ENCODE results near the gene CALY.
"Not testable (repeated sequence)": the region's sequence is repeated elsewhere in the genome, so short reads cannot be mapped to it uniquely, and the experiment has no call there.

CALY gene

DNA sequence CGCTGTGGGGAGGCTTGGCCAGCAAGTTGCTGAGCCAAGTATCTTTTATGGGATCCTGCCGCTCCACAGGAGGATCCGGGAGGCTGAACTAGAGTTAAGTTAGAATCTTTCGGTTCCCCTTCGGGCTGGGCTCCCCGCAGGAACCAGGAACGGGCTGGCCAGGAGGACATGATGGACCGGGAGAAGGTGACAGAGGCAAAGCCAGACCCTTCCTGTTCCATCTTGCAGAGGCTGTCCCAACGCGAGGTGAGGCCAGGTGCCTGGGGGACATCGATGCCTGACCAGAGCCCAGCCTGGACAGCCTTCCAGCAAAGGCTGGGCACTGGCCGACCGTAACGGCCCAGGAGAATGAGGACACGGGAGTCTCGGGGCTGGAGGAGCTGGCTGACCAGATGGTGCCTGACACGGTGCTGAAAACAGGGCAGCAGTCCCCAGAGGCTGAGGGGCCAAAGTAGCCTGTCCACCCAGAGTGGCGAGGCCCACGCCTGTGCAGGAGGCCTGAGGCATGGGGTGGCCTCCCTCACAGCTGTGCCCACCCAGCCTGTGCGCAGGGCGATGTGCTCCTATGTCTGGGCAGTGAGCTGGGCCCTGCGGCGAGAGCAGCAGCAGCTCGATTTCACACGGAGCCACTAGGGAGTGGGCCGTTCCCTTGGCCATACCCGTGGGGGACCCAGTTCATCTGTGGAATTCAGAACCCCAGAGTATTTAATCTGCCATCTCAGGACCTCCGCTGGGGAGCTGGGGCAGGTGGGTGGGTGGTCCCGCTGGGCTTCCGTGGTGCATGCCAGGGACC lies 40.5 kb upstream of the CALY start:
- Histone ChIP-seq H3K36me3 (ENCODE audit: insufficient read depth, low read length) (no peaks in the 10 kb centered on the region), H3K4me3 (ENCODE audit: low read depth, low read length) (no peak overlapping the region), H3K27me3 (ENCODE audit: insufficient read depth, low read length) (no peaks in the 10 kb centered on the region), H3K4me1 (ENCODE audit: control insufficient read depth, insufficient read depth, low read length, unreplicated experiment) (peaks cover 4% of the 10 kb centered on the region), H3K79me2 (ENCODE audit: control insufficient read depth, insufficient read depth, low read length, unreplicated experiment) (peaks cover 3% of the 10 kb centered on the region), H3K27ac (ENCODE audit: low read depth, low read length) (no peak overlapping the region), H2AFZ (ENCODE audit: low read length, unreplicated experiment) (no peak overlapping the region)

DNA sequence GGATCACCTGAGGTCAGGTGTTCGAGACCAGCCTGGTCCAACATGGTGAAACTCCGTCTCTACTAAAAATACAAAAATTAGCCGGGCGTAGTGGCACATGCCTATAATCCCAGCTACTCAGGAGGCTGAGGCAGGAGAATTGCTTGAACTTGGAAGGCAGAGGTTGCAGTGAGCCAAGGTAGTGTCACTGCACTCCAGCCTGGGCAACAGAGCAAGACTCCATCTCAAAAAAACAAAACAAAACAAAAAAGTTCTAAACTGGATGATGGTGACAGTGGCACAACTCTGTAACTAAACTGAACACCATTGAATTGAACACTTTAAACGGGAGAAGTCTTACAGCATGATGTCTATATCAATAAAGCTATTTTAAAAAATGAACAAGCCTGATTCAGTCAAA lies 39.5 kb upstream of the CALY start:
- H3K36me3 ChIP-seq (ENCODE audit: insufficient read depth, low read length); H3K4me3 ChIP-seq (ENCODE audit: low read depth, low read length); H3K27me3 ChIP-seq (ENCODE audit: insufficient read depth, low read length); H2AFZ ChIP-seq (ENCODE audit: low read length, unreplicated experiment); H3K27ac ChIP-seq (ENCODE audit: low read depth, low read length); H3K79me2 ChIP-seq (ENCODE audit: control insufficient read depth, insufficient read depth, low read length, unreplicated experiment); H3K4me1 ChIP-seq (ENCODE audit: control insufficient read depth, insufficient read depth, low read length, unreplicated experiment): not testable (repeated sequence)

DNA sequence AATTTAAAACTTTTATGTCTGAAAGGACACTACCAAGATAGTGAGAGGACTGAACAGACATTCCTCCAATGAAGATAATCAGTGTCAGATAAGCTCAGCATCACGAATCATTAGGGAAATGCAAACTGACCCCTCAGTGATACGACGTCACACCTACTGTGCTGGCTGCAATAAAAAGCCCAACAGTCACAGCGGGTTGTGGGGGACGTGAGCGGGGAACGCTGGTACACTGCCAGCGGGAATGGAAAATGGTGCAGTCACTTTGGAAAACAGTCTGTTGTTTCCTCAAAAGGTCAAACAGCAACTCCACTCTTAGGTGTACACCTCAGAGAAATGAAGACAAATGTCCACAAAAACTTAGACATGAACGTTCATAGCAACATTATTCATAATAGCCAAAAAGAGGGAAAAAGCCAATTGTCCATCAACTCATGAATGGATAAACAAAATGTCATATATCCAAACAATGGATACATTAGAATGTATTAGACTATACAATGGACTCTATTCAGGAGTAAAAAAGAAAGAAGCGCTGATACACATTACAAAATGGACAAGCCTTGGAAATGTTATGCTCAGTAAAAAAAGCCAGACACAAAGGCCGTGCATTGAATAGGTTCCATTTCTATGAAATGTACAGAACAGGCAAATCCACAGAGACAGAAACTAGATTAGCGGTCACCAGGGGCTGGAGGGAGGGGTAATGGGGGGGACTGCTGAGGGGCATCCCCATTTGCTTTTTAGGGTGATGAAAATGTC lies 38.8 kb upstream of the CALY start:
- Histone ChIP-seq H3K27ac (ENCODE audit: low read depth, low read length) (no peak overlapping the region), H3K36me3 (ENCODE audit: insufficient read depth, low read length) (no peaks in the 10 kb centered on the region), H3K4me3 (ENCODE audit: low read depth, low read length) (no peak overlapping the region), H2AFZ (ENCODE audit: low read length, unreplicated experiment) (no peak overlapping the region), H3K4me1 (ENCODE audit: control insufficient read depth, insufficient read depth, low read length, unreplicated experiment) (peaks cover 4% of the 10 kb centered on the region), H3K27me3 (ENCODE audit: insufficient read depth, low read length) (no peaks in the 10 kb centered on the region), H3K79me2 (ENCODE audit: control insufficient read depth, insufficient read depth, low read length, unreplicated experiment) (peaks cover 7% of the 10 kb centered on the region)

DNA sequence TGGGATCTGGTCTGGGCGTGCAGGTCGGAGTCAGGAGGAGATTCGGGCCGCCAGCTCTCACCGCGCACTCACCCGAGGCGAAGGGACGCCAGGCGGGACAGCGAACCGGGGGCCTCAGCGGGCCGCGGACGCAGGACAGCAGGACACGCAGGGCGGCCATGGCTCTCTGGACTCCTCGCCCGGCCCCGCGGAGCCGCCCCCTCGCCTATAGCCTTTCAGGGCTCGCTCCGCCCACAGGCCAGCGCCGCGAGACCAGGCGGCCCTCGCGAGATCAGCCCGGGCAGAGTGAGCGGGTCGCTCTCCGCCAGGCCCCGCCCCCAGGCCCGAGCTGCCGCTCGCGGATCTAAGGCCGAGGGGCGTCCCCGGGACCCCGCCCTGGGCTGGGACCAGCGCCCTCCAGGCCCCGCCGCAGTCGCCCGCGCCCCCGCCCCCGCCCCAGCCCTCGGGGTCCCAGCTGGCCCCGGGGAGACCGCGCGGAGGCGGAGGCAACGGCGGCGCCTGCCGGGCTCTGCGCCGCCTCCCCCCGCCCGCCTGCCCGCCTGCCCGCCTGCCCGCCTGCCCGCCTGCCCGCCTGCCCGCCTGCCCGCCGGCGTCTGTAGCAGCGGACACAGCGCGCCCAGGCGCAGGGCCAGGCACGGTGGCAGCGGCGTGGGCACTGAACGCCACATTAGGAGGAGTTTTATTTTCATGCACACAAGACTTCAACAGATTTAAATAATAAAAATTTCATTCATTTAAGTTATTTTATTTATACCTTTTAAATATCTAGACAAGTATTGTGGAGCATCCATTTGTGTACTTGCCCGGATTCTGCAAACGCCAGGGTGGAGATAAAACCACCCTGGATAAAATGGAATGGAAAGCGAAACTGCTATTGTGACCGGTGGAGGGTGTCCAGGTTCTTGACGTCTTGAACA lies 36.7 kb upstream of the CALY start, which contains the start of gene ECHS1:
Gene ECHS1, minus strand, starts transcription at position 181 of the 917 bp plus-strand sequence. Its CDS starts 21 bp downstream, at position 160.
- H3K27ac ChIP-seq (ENCODE audit: low read depth, low read length), result peak within 1 kb of the TSS; percentile 63; the same call in 1 of the 2 replicates
- peaks cover 7% of the 10 kb centered on the region for H3K79me2 ChIP-seq (ENCODE audit: control insufficient read depth, insufficient read depth, low read length, unreplicated experiment)
- H3K27me3 ChIP-seq (ENCODE audit: insufficient read depth, low read length), result no peaks in the 10 kb centered on the region
- peak within 1 kb of the TSS; percentile 45 for H2AFZ ChIP-seq (ENCODE audit: low read length, unreplicated experiment)
- H3K4me1 ChIP-seq (ENCODE audit: control insufficient read depth, insufficient read depth, low read length, unreplicated experiment), result peaks cover 4% of the 10 kb centered on the region
- H3K4me3 ChIP-seq (ENCODE audit: low read depth, low read length), result peak within 1 kb of the TSS; percentile 86
- H3K36me3 ChIP-seq (ENCODE audit: insufficient read depth, low read length), result no peaks in the 10 kb centered on the region; the same call in 1 of the 2 replicates

DNA sequence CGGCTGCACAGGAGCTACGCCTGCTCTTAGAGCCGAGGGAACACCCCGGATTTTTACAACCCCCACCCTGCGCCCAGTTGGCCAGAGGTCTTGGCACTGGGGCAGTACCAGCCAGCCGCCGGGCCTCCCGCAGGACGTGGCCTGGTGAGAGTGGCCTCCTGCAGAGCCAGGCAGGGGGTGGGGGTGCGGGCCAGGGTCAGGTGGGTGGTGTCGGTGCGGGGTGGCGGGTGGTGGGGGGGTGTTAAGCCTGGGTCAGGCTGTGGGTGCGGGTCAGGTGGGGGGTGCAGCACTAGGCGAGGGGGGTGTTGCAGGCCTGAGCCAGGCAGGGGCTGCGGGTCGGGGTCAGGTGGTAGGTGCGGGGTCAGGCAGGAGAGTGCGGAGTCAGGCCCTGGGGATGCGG lies 35.8 kb upstream of the CALY start:
- H3K27ac ChIP-seq (ENCODE audit: low read depth, low read length), result no peak overlapping the region
- peaks cover 7% of the 10 kb centered on the region for H3K79me2 ChIP-seq (ENCODE audit: control insufficient read depth, insufficient read depth, low read length, unreplicated experiment)
- H3K27me3 ChIP-seq (ENCODE audit: insufficient read depth, low read length), result no peaks in the 10 kb centered on the region
- peaks cover 4% of the 10 kb centered on the region for H3K4me1 ChIP-seq (ENCODE audit: control insufficient read depth, insufficient read depth, low read length, unreplicated experiment)
- no peaks in the 10 kb centered on the region; the same call in 1 of the 2 replicates for H3K36me3 ChIP-seq (ENCODE audit: insufficient read depth, low read length)
- H2AFZ ChIP-seq (ENCODE audit: low read length, unreplicated experiment), result no peak overlapping the region
- H3K4me3 ChIP-seq (ENCODE audit: low read depth, low read length), result peak overlapping the region; percentile 86

DNA sequence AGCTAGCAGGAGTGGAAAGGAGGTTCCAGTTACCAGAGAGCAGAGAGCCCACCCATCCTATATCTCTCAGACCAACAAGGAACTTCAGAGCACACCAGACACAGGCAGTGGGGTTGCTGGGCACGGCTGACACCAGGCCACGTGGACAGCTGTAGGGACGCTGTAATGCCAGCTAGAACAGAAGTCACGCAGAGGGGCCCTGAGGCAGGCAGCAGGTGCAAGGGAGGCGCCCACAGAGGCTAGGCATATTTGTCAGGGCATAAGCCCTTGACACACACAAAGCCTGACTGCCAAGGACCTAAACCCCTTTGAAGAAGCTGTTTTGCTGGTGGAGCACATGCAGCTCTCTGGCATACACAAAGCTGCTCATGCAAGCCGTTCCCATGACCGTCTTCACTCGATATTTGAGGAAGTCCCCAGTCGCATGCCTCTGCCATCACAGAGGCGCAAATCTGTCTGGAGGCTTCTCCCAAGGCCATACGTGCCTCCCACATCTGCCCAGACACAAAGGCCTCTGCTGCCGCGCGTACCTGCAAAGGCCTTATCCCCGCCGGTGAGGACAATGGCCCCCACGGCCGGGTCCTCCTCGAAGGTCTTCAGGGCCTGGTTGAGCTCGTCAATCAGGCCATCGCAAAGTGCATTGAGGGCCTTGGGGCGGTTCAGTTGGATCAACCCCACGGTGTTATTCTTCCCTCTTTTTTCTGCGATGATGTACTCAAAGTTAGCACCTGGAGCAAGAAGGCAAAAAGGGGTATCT lies 33.5 kb upstream of the CALY start:
- no peaks in the 10 kb centered on the region; the same call in 1 of the 2 replicates for H3K36me3 ChIP-seq (ENCODE audit: insufficient read depth, low read length)
- no peaks in the 10 kb centered on the region for H3K27me3 ChIP-seq (ENCODE audit: insufficient read depth, low read length)
- peaks cover 4% of the 10 kb centered on the region for H3K4me1 ChIP-seq (ENCODE audit: control insufficient read depth, insufficient read depth, low read length, unreplicated experiment)
- H3K79me2 ChIP-seq (ENCODE audit: control insufficient read depth, insufficient read depth, low read length, unreplicated experiment), result peaks cover 7% of the 10 kb centered on the region
- no peak overlapping the region for H2AFZ ChIP-seq (ENCODE audit: low read length, unreplicated experiment)
- H3K27ac ChIP-seq (ENCODE audit: low read depth, low read length), result no peak overlapping the region
- H3K4me3 ChIP-seq (ENCODE audit: low read depth, low read length), result no peak overlapping the region

DNA sequence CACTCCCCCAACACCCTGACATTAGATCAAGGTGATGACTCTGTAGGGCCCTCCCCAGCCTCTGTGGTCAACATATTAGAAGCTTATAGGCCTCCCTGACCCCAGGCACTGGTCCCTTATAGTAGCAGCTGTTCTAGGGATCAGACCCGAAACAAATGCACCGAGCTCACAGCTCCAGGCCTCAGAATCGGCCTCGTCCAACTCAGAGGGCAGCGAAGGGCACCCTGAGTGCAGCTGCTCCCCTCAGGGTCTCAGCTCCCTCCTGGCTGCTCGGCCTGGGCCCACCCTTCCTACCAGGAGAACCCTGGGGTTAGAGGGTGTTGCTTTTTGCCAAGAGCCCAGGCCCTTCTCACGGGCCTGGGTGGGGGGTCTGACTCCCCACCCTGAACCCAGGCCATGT lies 31.5 kb upstream of the CALY start:
- Histone ChIP-seq H3K4me1 (ENCODE audit: control insufficient read depth, insufficient read depth, low read length, unreplicated experiment) (no peaks in the 10 kb centered on the region), H3K4me3 (ENCODE audit: low read depth, low read length) (no peak overlapping the region), H3K79me2 (ENCODE audit: control insufficient read depth, insufficient read depth, low read length, unreplicated experiment) (peaks cover 7% of the 10 kb centered on the region), H3K36me3 (ENCODE audit: insufficient read depth, low read length) (no peaks in the 10 kb centered on the region; the same call in 1 of the 2 replicates), H2AFZ (ENCODE audit: low read length, unreplicated experiment) (no peak overlapping the region), H3K27ac (ENCODE audit: low read depth, low read length) (no peak overlapping the region), H3K27me3 (ENCODE audit: insufficient read depth, low read length) (no peaks in the 10 kb centered on the region)

DNA sequence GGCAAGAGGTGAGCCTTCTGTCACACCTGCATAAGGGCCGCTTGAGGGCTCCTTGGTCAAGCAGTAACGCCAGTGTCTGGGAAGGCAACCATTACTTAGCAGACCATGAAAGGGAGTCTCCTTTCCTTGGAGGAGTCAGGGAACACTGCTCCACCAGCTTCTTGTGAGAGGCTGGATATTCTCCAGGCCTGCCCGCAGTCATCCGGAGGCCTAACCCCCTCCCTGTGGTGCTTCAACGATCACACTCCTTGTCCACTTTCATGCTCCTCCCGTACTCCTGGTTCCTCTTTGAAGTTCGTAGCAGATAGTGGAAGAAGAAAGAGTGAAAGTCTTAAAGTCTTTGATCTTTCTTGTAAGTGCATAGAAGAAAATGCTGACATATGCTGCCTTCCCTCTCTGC lies 30.8 kb upstream of the CALY start:
- not testable (repeated sequence) for H3K36me3 ChIP-seq (ENCODE audit: insufficient read depth, low read length); H3K4me3 ChIP-seq (ENCODE audit: low read depth, low read length); H3K27ac ChIP-seq (ENCODE audit: low read depth, low read length)

DNA sequence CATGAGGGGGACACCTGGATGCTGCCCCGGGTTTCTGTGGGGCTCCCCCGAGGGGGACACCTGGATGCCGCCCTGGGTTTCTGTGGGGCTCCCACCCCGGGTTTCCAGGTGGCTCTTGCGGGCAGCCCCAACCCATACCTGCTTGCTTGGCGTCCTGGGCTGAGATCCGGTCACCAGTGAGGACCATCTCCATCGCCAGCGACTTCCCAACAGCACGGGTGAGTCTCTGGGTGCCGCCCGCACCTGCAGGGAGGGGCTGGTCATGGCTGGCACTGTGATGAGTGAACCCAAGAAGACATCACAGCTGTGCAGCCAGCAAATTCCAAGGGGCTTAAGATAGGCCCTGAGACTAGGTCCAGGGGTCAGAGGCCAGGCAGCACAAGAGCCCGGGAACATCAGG lies 30.1 kb upstream of the CALY start:
- Histone ChIP-seq H3K79me2 (ENCODE audit: control insufficient read depth, insufficient read depth, low read length, unreplicated experiment) (no peaks in the 10 kb centered on the region), H3K27ac (ENCODE audit: low read depth, low read length) (no peak overlapping the region), H2AFZ (ENCODE audit: low read length, unreplicated experiment) (no peak overlapping the region), H3K36me3 (ENCODE audit: insufficient read depth, low read length) (no peaks in the 10 kb centered on the region; the same call in 1 of the 2 replicates), H3K4me3 (ENCODE audit: low read depth, low read length) (no peak overlapping the region), H3K27me3 (ENCODE audit: insufficient read depth, low read length) (no peaks in the 10 kb centered on the region), H3K4me1 (ENCODE audit: control insufficient read depth, insufficient read depth, low read length, unreplicated experiment) (no peaks in the 10 kb centered on the region)

More for the DNA sequence above, 30.8 kb upstream of the CALY start:
- H3K4me1 ChIP-seq (ENCODE audit: control insufficient read depth, insufficient read depth, low read length, unreplicated experiment); H2AFZ ChIP-seq (ENCODE audit: low read length, unreplicated experiment); H3K27me3 ChIP-seq (ENCODE audit: insufficient read depth, low read length); H3K79me2 ChIP-seq (ENCODE audit: control insufficient read depth, insufficient read depth, low read length, unreplicated experiment): not testable (repeated sequence)

DNA sequence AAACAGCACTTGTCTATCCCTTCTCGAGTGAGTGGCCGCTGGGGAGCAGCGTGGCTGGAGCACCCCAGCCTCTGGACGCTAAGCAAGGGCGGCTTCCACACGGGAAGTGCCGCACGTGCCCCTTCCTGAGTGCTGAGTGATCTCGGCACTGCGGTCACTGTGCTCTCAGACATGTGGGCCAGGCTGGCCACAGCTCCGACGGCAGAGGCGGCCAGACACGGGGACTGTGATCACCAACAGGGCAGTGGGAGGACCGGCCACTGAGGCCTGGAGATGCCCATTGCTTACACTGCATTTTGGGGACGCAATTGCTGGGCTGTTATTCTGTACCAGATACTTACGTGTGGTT lies 29.4 kb upstream of the CALY start:
- Histone ChIP-seq H3K4me1 (ENCODE audit: control insufficient read depth, insufficient read depth, low read length, unreplicated experiment) (no peaks in the 10 kb centered on the region), H3K36me3 (ENCODE audit: insufficient read depth, low read length) (no peaks in the 10 kb centered on the region; the same call in 1 of the 2 replicates), H3K4me3 (ENCODE audit: low read depth, low read length) (no peak overlapping the region), H3K79me2 (ENCODE audit: control insufficient read depth, insufficient read depth, low read length, unreplicated experiment) (no peaks in the 10 kb centered on the region), H3K27ac (ENCODE audit: low read depth, low read length) (no peak overlapping the region), H2AFZ (ENCODE audit: low read length, unreplicated experiment) (no peak overlapping the region), H3K27me3 (ENCODE audit: insufficient read depth, low read length) (no peaks in the 10 kb centered on the region)

Measured in ACC112 (cell line).